Endodermal cell (in vitro differentiated cells): ENCODE results near the gene RIMBP2. TPM values are rescaled to one million over a fixed set of nuclear protein-coding genes. Genes with fewer than 3 reads are reported as not detected.

Experiments
- DNase-seq: peaks from one replicate; pipeline ENCODE4 v3.0.0-alpha.2; 2017
- H3K27ac ChIP-seq: 2 replicates; pipeline ENCODE4 v1.5.1; 2013; ENCODE audit warnings: mild to moderate bottlenecking, low read depth, low read length, moderate library complexity
- H3K27me3 ChIP-seq: 2 replicates; pipeline ENCODE4 v1.6.1; 2013; ENCODE audit warnings: mild to moderate bottlenecking, low read length, moderate library complexity; ENCODE audit not compliant: insufficient read depth, control insufficient read depth, poor library complexity, severe bottlenecking
- H3K36me3 ChIP-seq: 2 replicates; pipeline ENCODE4 v1.7.0; 2013; ENCODE audit warnings: mild to moderate bottlenecking, low read length, moderate library complexity; ENCODE audit not compliant: control insufficient read depth, insufficient read depth
- H3K4me1 ChIP-seq: one replicate; pipeline ENCODE4 v1.7.0; 2013; ENCODE audit warnings: low read length; ENCODE audit not compliant: control insufficient read depth, insufficient read depth
- H3K4me3 ChIP-seq: 2 replicates; pipeline ENCODE4 v1.5.1; 2013; ENCODE audit warnings: mild to moderate bottlenecking, low read length, moderate library complexity
- H3K9ac ChIP-seq: 2 replicates; pipeline ENCODE4 v1.6.1; 2013; ENCODE audit warnings: mild to moderate bottlenecking, low read length, moderate library complexity; ENCODE audit not compliant: poor library complexity, severe bottlenecking; ENCODE audit errors: extremely low read depth
- H3K9me3 ChIP-seq: 2 replicates; pipeline ENCODE4 v1.6.1; 2013; ENCODE audit warnings: mild to moderate bottlenecking, low read length, moderate library complexity; ENCODE audit not compliant: control insufficient read depth
- H3K27ac Mint-ChIP-seq: 2 replicates; pipeline ENCODE4 v1.8.0; 2020; ENCODE audit warnings: mixed read lengths
- H3K27me3 Mint-ChIP-seq: 2 replicates; pipeline ENCODE4 v1.8.0; 2021; ENCODE audit warnings: mild to moderate bottlenecking, mixed read lengths; ENCODE audit not compliant: insufficient read depth
- H3K36me3 Mint-ChIP-seq: 2 replicates; pipeline ENCODE4 v1.8.0; 2020; ENCODE audit warnings: low read depth, mixed read lengths
- H3K4me1 Mint-ChIP-seq: 2 replicates; pipeline ENCODE4 v1.8.0; 2020; ENCODE audit warnings: mixed read lengths
- H3K4me3 Mint-ChIP-seq: 2 replicates; pipeline ENCODE4 v1.8.0; 2020; ENCODE audit warnings: mild to moderate bottlenecking, moderate library complexity, mixed read lengths
- H3K9me3 Mint-ChIP-seq: 2 replicates; pipeline ENCODE4 v1.8.0; 2020; ENCODE audit warnings: mild to moderate bottlenecking, mixed read lengths
- CTCF ChIP-seq: fragments of 200-600 bp; sonication (generic); conservative IDR thresholded peaks from 2 replicates; pipeline ENCODE4 v1.5.0; 2021; ENCODE audit warnings: antibody characterized with exemption, mild to moderate bottlenecking
- WGBS, 2 experiments: methylation state at CpG; one replicate each; pipeline versions ENCODE4 v1.1.5 to v1.1.7; 2013; ENCODE audit warnings: missing lambda C conversion rate in 2 of 2, mixed read lengths in 1 of 2; ENCODE audit not compliant: insufficient coverage in 1 of 2, insufficient read length in 1 of 2; 5-methylcytosine and 5-hydroxymethylcytosine counted together
- total RNA-seq, 2 donors: library from RNA; stranded (reverse); fragmentation: NEBNext Ultra II Directional in 1 of 2; extraction: Animal tissue kit (Norgen Biotek cat#: 25700) in 1 of 2; gene quantifications; 2 replicates in 1 of 2; 3 replicates in 1 of 2; pipeline ENCODE4 v1.2.1, GENCODE V29; 2021

RIMBP2 gene
- total RNA-seq, 2 donors from 2014 or later: 0.13 to 3.4 TPM

DNA sequence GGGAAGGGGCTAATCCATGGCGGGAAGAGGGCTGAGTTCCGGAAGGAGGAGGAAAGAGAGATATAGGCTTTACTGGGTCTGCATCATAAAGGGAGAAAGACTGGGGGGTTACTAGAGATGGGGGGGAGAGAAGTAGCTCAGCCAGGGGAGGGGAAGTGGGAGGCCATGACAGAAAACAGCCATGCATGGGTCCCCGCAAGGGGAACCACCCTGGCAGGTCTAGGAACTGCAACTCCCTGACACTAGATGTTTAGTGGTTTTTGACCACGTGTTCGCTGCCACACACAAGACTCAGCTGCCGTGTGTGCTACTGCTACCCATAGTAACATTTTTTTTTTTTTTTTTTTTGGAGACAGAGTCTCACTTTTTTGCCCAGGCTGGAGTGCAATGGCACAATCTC lies 145.0 kb downstream of the RIMBP2 start:
- Histone ChIP-seq H3K27ac (no peak overlapping the region), H3K27me3 (no peaks in the 10 kb centered on the region), H3K9ac (no peak overlapping the region), H3K4me3 (no peak overlapping the region), H3K9me3 (no peaks in the 10 kb centered on the region), H3K4me1 (no peaks in the 10 kb centered on the region), H3K36me3 (no peaks in the 10 kb centered on the region)
- H3K27ac Mint-ChIP-seq: no peak overlapping the region
- no peak for DNase-seq
- peak; percentile 20 for TF ChIP-seq CTCF
- H3K9me3 Mint-ChIP-seq: peaks cover 7% of the 10 kb centered on the region
- no peak overlapping the region for H3K4me3 Mint-ChIP-seq
- no peaks in the 10 kb centered on the region for H3K36me3 Mint-ChIP-seq
- WGBS, 2 experiments: 92 to 97% methylated on average over 2 to 5 of the region's 6 CpGs
- no peaks in the 10 kb centered on the region for H3K4me1 Mint-ChIP-seq
- H3K27me3 Mint-ChIP-seq: no peaks in the 10 kb centered on the region

DNA sequence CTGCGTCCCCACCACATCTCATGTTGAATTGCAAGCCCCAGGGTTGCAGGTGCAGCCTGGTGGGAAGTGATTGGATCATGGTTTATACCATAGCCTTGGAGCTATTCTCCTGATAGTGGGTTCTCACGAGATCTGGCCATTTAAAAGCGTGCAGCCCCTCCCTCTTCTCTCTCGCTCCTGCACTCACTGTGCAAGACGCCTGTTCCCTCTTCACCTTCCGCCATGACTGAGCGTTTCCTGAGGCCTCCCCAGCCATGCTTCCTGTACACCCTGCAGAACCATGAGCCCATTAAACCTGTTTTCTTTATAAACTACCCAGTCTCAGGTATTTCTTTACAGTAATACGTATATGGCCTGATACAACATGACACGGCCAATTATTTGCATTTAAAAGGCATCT lies 146.6 kb downstream of the RIMBP2 start:
- H3K4me3 Mint-ChIP-seq: no peak overlapping the region
- Histone ChIP-seq H3K9ac (no peak overlapping the region), H3K27me3 (no peaks in the 10 kb centered on the region), H3K36me3 (no peaks in the 10 kb centered on the region), H3K9me3 (peaks cover 5% of the 10 kb centered on the region), H3K4me1 (no peaks in the 10 kb centered on the region), H3K4me3 (no peak overlapping the region), H3K27ac (no peak overlapping the region)
- TF ChIP-seq CTCF: no peak
- H3K27ac Mint-ChIP-seq: no peak overlapping the region
- peaks cover 19% of the 10 kb centered on the region for H3K9me3 Mint-ChIP-seq
- H3K27me3 Mint-ChIP-seq: no peaks in the 10 kb centered on the region
- no peak for DNase-seq
- H3K36me3 Mint-ChIP-seq: no peaks in the 10 kb centered on the region
- WGBS, 2 experiments: 95% methylated on average over 7 to 8 of the region's 9 CpGs
- no peaks in the 10 kb centered on the region for H3K4me1 Mint-ChIP-seq

GRCh38 chr12:130568501-130568900 lies 147.6 kb downstream of the RIMBP2 start:
- no peak for DNase-seq
- Histone ChIP-seq H3K27me3 (no peaks in the 10 kb centered on the region), H3K4me1 (no peaks in the 10 kb centered on the region), H3K9me3 (peaks cover 5% of the 10 kb centered on the region), H3K4me3 (no peak overlapping the region), H3K9ac (no peak overlapping the region), H3K27ac (no peak overlapping the region), H3K36me3 (no peaks in the 10 kb centered on the region)
- Mint-ChIP-seq H3K27ac (no peak overlapping the region), H3K4me1 (no peaks in the 10 kb centered on the region), H3K36me3 (no peaks in the 10 kb centered on the region), H3K27me3 (no peaks in the 10 kb centered on the region), H3K4me3 (no peak overlapping the region), H3K9me3 (peaks cover 20% of the 10 kb centered on the region)
- 87 to 94% methylated on average over 5 to 7 of the region's 7 CpGs for WGBS, 2 experiments
- no peak for TF ChIP-seq CTCF
